ENCODE results near the gene CYP4X1.
"Not testable (repeated sequence)": the region's sequence is repeated elsewhere in the genome, so short reads cannot be mapped to it uniquely, and the experiment has no call there.

CYP4X1 gene

GRCh38 chr1:47069509-47069908, 46.0 kb downstream of the CYP4X1 start:
- DNase-seq = not testable (repeated sequence)

GRCh38 chr1:47089356-47089755, 65.9 kb downstream of the CYP4X1 start:
- peak; percentile 3 for DNase-seq

- DNase-seq = not testable (repeated sequence)
Measured at GRCh38 chr1:47091476-47091875, 68.0 kb downstream of the CYP4X1 start.
